GDM1 (cell line): ENCODE measurements around the gene PLD6.
"Not testable (repeated sequence)": the region's sequence is repeated elsewhere in the genome, so short reads cannot be mapped to it uniquely, and the experiment has no call there.

Experiments used
- DNase-seq: peaks from one replicate; lab custom pipeline; 2025; lab: John Stamatoyannopoulos, UW

The PLD6 gene, protein sequence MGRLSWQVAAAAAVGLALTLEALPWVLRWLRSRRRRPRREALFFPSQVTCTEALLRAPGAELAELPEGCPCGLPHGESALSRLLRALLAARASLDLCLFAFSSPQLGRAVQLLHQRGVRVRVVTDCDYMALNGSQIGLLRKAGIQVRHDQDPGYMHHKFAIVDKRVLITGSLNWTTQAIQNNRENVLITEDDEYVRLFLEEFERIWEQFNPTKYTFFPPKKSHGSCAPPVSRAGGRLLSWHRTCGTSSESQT

DNA sequence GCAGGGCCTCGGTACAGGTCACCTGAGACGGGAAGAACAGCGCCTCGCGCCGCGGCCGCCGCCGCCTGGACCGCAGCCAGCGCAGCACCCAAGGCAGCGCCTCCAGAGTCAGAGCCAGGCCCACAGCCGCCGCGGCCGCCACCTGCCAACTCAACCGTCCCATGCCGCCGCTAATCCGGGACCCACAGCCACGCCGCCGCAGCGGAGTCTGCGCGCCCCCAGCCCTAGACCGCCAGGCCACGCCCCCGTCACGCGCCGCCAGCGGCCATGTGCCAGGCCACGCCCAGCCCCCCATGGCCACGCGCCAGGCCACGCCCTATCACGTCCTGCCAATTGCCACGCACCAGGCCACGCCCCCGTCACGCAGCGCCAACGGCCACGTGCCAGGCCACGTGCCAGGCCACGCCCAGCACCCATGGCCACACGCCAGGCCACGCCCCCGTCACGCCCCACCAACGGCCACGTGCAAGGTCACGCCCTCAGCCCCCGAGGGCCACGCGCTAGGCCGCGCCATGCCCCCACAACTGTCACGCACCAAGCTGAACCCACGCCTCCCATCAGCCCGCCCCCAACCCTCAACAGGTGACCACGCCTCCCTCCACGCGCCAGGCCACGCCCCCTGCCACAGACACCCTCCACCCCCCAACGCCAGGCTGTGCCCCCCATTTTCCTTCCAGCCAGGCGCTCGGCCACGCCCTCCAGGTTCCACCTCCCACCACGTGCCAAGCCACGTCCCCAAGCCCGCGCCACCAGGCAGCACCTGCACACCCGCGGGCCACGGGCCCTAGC lies at the start of gene PLD6:
Gene PLD6, minus strand, starts transcription at position 210 of the 789 bp plus-strand sequence. Its CDS starts 47 bp downstream, at position 163.
- peak; percentile 64 for DNase-seq

DNA sequence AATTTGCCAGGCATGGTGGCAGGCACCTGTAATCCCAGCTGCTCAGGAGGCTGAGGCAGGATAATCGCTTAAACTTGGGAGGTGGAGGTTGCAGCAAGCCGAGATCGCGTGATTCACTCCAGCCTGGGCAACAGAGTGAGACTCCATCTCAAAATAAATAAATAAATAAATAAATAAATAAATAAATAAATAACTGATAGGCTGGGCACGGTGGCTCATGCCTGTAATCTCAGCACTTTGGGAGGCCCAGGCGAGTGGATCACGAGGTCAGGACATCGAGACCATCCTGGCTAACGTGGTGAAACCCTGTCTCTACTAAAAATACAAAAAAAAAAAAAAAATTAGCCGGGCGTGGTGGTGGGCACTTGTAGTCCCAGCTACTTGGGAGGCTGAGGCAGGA lies 49.6 kb upstream of the PLD6 start:
- DNase-seq, result not testable (repeated sequence)

DNA sequence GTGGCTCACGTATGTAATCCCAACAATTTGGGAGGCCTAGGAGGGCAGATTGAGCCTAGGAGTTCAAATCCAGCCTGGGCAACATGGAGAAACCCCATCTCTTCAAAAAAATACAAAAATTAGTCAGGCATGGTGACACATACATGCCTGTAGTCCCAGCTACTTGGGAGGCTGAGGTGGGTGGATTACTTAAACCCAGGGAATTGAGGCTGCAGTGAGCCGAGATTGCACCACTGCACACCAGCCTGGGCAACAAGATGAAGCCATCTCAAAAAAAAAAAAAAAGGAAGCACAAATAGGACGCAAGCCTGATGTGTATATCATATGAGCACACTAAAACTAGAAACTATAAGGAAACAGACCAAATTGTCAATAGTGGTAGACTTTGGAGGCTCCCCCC lies 47.9 kb upstream of the PLD6 start:
- DNase-seq, result no peak

DNA sequence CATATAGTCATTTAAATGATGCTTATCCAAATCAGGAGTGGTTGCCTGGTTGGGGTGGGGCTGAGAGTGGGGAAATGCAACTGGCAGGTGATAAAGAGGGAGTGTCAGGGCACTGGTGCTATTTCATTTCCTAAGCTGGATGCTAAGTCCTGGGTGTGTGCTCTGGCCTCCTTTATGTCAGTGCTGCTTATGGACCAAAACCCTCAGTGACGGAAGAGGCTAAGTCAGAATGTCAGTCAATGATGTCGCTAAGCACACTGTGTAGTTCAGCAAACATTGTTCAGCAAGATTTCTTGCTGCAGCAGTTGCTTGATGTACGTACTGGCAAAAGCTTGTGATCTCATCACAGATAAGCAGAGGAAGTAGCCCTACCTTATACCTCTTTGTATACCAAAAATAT lies 47.3 kb upstream of the PLD6 start:
- DNase-seq, result no peak

DNA sequence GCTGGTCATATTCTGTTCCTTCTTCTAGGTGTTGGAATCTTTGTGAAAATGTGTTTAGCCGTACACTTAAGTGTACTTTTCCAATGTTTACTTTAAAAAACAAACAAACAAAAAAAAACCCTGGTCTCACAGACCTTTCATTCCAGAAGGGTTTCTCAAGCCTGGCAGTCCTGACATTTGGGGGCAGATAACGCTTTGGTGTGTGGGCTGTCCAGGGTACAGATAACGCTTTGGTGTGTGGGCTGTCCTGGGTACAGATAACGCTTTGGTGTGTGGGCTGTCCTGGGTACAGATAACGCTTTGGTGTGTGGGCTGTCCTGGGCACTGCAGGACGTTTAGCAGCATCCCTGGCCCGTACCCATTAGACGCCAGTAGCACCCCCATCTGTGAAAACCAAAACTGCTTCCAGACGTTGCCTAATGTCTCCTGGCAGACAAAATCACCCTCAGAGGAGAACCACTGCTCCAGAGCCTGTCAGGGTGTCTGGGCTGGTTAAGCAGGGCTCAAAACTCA lies 46.1 kb upstream of the PLD6 start:
- DNase-seq, result no peak

DNA sequence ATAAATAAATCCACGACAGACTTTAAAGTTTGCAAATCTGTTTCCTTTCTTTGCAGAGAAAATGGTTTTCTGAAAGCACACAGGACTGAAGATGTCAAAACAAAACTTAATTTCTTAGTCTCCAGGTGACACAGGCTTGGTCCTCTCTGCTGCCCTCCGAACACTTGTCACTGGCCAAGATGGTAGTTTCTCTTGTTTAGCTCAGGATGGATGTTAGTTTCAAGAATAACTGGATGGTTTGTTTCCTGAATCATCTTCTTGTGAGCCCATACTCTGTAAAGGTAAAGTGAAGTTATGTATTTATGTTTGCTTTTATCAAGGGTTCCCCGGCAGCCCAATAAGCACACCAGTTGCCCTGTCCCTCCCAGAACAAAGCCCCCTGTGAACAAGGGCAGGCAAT lies 40.7 kb upstream of the PLD6 start:
- no peak for DNase-seq

DNA sequence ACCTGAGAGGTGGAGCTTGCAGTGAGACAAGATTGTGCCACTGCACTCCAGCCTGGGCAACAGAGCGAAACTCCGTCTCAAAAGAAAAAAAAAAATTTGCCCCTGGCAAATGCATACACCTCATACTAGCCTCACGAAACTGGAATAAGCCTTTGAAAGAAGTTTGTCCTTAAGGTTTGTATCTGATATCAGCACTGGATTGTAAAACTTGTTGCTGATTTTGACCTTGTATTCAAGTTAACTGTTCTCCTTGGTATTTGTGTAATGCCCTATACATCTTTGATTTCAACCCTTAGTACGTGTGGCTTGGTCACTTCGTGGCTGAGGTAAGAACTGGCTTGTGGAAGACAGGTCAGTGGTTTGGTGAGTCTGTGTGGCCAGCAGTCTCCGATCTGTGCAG lies 37.0 kb upstream of the PLD6 start:
- DNase-seq, result no peak

DNA sequence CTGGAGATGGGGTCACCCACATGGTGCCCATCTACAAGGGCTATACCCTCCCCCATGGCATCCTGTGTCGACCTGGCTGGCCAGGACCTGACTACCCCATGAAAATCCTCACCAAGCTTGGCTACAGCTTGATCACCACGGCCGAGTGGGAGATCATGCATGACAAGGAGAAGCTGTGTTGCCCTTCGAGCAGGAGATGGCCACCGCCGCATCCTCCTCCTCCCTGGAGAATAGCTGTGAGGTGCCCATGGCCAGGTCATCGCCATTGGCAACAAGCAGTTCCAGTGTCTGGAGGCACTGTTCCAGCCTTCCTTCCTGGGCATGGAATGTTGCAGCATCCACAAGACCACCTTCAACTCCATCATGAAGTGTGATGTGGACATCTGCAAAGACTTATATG lies 36.1 kb upstream of the PLD6 start:
- DNase-seq, result no peak

DNA sequence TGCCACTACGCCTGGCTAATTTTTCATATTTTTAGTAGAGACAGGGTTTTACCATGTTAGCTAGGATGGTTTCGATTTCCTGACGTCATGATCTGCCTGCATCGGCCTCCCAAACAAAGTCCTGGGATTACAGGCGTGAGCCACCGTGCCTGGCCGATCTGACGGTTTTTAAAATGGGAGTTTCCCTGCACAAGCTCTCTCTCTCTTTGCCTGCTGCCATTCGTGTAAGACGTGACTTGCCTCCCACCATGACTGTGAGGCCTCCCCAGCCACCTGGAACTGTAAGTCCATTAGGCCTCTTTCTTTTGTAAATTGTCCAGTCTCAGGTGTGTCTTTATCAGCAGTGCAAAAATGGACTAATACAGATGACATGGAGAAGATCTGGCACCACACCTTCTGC lies 35.5 kb upstream of the PLD6 start:
- DNase-seq, result no peak

DNA sequence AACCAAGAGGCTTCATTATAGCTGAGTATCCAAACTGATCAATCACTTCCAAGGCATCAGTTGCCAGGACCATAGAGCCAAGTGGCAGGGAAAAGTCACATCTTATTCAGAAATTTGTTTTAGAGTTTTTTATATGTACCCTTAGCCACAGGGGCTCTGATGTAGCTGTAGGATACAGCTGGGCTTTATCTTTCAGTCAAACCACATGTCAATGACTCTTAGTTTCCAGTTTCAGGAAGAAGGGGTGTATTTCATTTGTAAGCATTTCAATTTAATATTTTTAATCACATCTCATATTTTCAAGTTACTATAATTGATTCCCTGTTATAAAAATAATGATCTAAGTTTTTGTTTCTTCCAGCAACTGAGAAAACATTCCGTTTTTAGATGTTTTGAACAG lies 33.7 kb upstream of the PLD6 start:
- DNase-seq, result no peak

DNA sequence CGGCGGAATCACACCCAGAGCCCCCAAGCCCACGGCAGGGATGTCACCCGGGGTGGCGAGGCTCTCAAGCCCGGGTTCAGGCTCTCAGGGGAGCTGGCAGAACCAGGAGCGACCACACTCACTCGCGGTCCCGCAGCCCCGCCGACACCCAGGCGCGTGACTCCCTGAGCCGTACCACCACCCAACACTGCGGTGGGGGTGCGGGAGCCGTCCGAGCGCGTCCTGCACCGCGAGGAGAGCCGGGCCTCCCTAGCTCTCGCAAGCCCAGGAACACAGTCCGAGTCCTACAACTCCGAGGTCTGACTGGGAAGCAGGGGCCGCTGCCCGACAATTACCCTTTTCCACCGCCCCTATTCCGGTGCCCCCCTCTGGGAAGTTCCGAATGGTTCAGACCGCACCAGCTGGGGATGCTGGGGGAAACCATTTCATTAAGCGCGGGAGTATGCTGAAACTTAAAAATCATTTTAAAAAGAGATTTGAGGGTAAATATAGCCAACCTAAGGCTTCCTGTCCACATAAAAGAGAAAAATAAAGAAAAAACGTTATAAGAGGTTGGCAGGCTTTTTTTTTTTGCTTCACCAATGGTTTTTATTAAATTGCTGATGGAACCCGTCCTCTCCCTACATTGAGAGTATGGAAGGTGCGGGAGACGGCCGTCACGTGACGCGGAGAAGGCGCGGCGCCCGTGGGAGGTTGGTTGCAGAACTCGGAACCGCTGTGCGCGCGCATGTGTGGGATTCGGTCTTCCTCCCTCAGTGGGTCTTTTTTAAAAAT lies 31.1 kb upstream of the PLD6 start, which contains the start of gene FLCN:
Gene FLCN, minus strand, starts transcription at position 143 of the 774 bp plus-strand sequence. CDS start 9,031 bp downstream, outside the sequence.
- DNase-seq, result peak; percentile 73

DNA sequence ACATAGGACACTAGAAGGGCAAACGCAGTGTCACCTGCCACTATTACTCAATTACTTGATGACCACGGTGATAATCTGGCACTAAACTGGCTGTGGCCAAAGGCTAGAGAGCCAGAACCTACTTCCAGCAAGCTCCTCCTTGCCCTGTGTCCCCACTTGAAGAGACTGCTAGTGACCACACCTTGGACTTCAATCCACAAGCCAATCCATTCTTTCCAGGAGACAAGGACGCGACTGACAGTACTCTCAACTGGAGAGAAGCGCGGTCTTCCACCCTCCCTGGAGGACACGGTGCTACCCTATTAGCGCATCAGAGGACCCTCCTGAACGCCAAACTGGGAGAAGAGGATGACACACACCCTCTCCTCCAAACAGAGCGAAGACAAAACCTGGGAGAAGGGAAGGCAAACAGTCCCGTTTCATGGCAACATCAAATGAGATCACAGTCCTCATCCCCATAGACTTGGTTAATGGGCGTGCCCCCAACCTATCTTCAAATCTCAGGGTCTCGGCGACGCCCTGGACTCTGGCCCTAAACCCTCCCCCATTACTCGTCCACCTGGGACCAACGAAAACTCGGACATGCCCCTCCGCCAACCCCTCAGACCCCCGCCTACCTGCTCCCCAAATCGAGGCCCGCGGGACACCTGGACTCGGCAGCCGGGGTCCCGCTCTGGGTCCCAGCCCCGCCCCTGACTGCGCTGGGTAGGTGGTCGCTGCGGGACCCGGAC lies 30.3 kb upstream of the PLD6 start:
- no peak for DNase-seq

DNA sequence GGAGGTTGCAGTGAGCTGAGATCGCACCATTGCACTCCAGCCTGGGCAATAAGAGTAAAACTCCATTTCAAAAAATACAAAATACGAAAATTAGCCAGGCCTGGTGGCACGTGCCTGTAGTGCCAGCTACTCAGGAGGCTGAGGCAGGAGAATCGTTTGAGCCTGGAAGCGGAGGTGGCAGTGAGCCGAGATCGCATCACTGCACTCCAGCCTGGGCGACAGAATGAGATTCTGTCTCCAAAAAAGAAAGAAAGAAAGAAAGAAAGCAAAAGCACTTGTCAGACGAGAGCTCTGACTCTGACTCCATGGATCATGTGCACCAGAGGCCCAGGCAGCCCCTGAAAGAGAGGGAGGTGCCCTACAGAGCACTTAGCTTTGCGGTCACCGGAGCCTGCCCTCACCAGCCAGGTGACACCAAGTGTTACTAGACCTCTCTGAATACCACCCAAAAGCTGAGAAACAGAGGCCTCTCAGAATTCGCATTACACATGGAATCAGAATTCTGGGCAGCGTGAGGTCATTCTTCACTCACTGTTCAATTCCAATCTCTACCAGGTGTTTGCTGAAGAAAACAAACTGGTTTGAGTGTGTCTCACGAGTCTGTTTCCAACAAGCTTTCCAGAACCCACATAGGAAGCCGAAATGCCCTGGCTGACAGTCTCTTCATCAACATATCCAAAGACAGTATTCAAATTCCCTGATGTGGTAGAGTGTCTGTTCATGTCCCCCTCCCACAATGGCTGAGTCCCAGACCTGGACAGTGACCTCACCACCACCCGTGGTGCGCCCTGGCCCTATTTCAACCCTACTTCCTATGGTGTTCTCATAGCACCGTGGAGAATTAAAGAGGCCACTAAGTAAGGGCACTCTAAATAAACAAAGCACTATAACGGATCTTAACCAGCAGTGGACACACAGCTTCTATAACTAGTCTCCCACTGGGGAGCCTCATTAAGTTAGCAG lies 29.4 kb upstream of the PLD6 start:
- DNase-seq, result no peak

DNA sequence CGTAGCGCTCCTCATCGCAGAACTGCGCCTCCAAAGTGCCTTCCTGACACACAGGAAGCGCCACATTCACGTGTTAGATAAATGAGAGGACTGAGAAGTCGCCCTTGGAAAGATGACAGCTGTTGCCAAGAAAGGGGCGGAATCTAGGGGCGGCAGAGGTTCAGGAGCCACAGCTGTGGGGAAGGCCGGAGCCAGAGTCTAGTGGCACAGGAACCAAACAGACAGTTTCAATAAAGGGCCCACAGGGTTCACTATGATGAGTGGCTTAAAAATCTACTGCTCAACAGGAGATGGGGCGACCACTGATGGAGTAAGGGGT lies 26.1 kb upstream of the PLD6 start:
- no peak for DNase-seq

DNA sequence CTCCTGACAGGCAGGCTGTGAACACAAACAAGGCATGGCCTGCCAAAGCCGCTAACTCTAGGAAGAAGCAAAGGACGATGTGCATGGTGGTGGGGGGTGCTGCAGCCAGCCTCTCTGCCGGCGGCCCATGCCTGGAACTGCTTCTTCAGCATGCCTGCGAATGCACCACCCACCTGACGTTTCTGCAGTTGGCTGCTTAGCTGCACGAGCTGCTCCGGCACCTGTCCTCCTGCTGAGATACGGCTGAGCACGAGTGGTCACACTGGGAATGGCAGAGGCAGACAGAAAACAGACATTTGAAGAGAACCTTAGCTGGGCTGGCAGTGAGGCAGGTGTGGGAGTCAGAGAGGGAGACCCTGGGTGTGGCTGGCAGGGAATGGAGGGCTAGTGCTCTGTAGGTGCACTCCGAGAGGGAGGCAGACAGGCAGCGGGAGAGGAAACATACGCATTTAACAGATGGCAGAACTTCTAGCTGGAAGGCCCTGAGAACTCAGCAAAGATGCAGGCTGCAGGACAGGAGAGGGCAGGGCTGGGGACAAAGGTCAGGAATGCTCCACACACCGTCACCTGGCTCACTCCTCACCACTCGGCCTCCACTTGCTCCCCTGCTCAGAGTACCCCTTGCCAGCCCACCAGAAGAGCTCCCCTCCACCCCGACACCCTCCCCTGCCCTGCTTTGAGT lies 25.6 kb upstream of the PLD6 start:
- no peak for DNase-seq

DNA sequence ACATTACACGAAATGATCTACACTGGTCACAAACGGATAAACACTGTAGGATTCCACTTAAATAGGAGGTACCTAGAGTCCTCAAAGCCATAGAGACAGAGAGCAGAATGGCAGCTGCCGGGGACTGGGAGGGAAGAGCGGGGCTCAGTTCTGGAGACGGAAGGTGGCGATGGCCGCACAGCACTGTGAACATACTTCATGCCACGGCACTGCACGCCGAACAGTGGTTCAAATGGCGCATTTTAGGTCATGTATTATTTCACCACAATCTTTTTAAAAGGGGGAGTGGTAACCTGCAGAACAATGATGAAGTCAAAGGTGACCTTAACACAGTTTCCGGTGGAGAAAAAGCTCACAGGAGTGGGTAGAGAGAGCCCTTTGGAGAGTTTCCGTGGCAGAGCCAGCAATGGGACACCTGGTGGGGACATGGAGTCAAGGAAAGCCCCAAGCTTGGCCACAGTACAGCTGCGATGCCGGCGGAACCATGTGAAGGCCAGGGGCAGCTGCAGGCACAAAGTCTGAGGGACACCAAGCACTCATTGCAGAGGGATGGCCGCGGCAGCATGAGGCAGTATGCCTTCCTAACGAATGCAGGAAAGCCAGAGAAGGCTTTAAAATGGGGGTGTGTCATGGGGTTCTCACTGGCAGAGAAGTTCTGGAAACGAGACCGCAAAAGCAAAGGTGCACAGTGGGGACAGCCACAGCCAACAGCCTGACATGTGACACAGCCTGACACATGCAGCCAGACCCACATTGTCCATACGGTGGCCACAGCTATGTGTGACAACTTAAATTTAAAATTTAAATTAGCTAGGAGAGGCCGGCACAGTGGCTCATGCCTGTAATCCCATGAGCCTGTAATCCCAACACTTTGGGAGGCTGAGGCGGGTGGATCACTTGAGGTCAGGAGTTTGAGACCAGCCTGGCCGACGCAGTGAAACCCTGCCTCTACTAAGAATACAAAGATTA lies 23.6 kb upstream of the PLD6 start:
- no peak for DNase-seq

DNA sequence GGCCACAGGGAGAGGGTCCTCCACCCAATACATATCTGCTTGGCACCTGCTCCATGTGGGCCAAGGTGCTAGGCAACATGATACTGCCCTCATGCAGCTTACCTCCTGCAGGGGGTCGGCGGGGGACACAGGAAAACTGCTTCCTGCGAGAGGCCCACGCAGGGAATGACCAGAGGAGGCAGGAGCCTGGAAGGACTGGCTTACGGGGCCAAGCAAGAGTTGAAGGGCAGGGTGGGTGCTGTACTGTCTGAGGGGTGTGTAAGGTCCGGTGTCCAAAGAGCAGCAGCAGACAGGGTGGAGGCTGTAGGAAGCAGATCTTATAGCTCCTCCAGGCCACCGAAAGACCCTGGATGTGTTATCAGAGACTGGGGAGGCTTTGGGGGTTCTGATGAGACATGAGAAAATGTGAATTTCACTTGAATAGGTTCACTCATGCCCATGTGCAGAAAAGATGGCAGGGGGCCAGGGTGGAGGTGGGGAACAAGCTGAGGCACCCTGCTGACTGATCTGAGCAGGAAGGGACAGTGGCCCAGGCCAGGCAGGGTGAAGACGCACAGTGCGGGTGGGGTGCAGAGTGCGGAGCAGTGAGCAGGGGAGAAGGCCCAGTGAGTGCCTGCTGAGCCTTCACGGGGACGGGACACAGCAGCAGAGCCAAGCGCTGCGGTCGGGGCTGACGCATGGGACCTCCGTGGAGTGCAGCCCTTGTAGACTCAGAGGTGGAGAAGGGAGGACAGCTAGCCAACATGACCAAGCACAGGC lies 22.6 kb upstream of the PLD6 start:
- no peak for DNase-seq
